Measurements from ENCODE around the gene CLCN4.

The CLCN4 gene

GRCh38 chrX:10159145-10159468, 2.3 kb downstream of the CLCN4 start:
- Histone ChIP-seq H2AFZ (ENCODE audit: low read depth) (no peak overlapping the region), H3K27ac (no peak overlapping the region), H4K20me1 (ENCODE audit: insufficient read depth) (no peaks in the 10 kb centered on the region), H3K4me1 (ENCODE audit: low read depth, poor library complexity, severe bottlenecking) (no peaks in the 10 kb centered on the region), H3K4me2 (no peak overlapping the region), H3K27me3 (ENCODE audit: insufficient read depth, low read depth) (no peaks in the 10 kb centered on the region), H3K4me3 (IDR thresholded peaks at IDR 0.05; ENCODE audit: insufficient read depth, low read depth, low read length) (no peak overlapping the region), H3K79me2 (ENCODE audit: insufficient read depth, low read depth) (no peaks in the 10 kb centered on the region), H3K36me3 (ENCODE audit: insufficient read depth) (no peaks in the 10 kb centered on the region), H3K9ac (no peak overlapping the region)
- TF ChIP-seq CTCF (conservative IDR thresholded peaks at IDR 0.05; ENCODE audit: low read depth, low read length) = no peak

- Histone ChIP-seq H3K27me3 (ENCODE audit: insufficient read depth, low read depth) (no peaks in the 10 kb centered on the region), H3K27ac (no peak overlapping the region), H3K9ac (no peak overlapping the region), H2AFZ (ENCODE audit: low read depth) (no peak overlapping the region), H3K4me3 (IDR thresholded peaks at IDR 0.05; ENCODE audit: insufficient read depth, low read depth, low read length) (no peak overlapping the region), H3K36me3 (ENCODE audit: insufficient read depth) (no peaks in the 10 kb centered on the region), H4K20me1 (ENCODE audit: insufficient read depth) (no peaks in the 10 kb centered on the region), H3K4me1 (ENCODE audit: low read depth, poor library complexity, severe bottlenecking) (no peaks in the 10 kb centered on the region), H3K4me2 (no peak overlapping the region), H3K79me2 (ENCODE audit: insufficient read depth, low read depth) (no peaks in the 10 kb centered on the region)
- no peak for TF ChIP-seq CTCF (conservative IDR thresholded peaks at IDR 0.05; ENCODE audit: low read depth, low read length)
Observed at GRCh38 chrX:10160211-10160610, 3.4 kb downstream of the CLCN4 start.

- H3K4me3 ChIP-seq (IDR thresholded peaks at IDR 0.05; ENCODE audit: insufficient read depth, low read depth, low read length) = no peak overlapping the region
- H3K4me2 ChIP-seq = no peak overlapping the region
- no peak for TF ChIP-seq CTCF (conservative IDR thresholded peaks at IDR 0.05; ENCODE audit: low read depth, low read length)
- H4K20me1 ChIP-seq (ENCODE audit: insufficient read depth) = no peaks in the 10 kb centered on the region
- no peak overlapping the region for H3K9ac ChIP-seq
- no peak overlapping the region for H2AFZ ChIP-seq (ENCODE audit: low read depth)
- no peak overlapping the region for H3K27ac ChIP-seq
- H3K4me1 ChIP-seq (ENCODE audit: low read depth, poor library complexity, severe bottlenecking) = peaks cover 15% of the 10 kb centered on the region
- H3K36me3 ChIP-seq (ENCODE audit: insufficient read depth) = no peaks in the 10 kb centered on the region
- no peaks in the 10 kb centered on the region for H3K79me2 ChIP-seq (ENCODE audit: insufficient read depth, low read depth)
- H3K27me3 ChIP-seq (ENCODE audit: insufficient read depth, low read depth) = no peaks in the 10 kb centered on the region
Observed at GRCh38 chrX:10163031-10163430, 6.3 kb downstream of the CLCN4 start.

- H3K79me2 ChIP-seq (ENCODE audit: insufficient read depth, low read depth) = no peaks in the 10 kb centered on the region
- no peak overlapping the region for H3K4me2 ChIP-seq
- H3K4me1 ChIP-seq (ENCODE audit: low read depth, poor library complexity, severe bottlenecking) = peaks cover 31% of the 10 kb centered on the region
- H3K36me3 ChIP-seq (ENCODE audit: insufficient read depth) = no peaks in the 10 kb centered on the region
- no peak overlapping the region for H2AFZ ChIP-seq (ENCODE audit: low read depth)
- no peak overlapping the region for H3K4me3 ChIP-seq (IDR thresholded peaks at IDR 0.05; ENCODE audit: insufficient read depth, low read depth, low read length)
- no peaks in the 10 kb centered on the region for H3K27me3 ChIP-seq (ENCODE audit: insufficient read depth, low read depth)
- no peaks in the 10 kb centered on the region for H4K20me1 ChIP-seq (ENCODE audit: insufficient read depth)
- no peak overlapping the region for H3K9ac ChIP-seq
- no peak for TF ChIP-seq CTCF (conservative IDR thresholded peaks at IDR 0.05; ENCODE audit: low read depth, low read length)
- no peak overlapping the region for H3K27ac ChIP-seq
Observed at GRCh38 chrX:10164879-10165278, 8.1 kb downstream of the CLCN4 start.
